IPS-11a (cell line): Measurements from ENCODE around the gene TTC27.
"Not testable (repeated sequence)": the region's sequence is repeated elsewhere in the genome, so short reads cannot be mapped to it uniquely, and the experiment has no call there.

Experiments used
- H3K4me3 ChIP-seq: one replicate; pipeline ENCODE4 v1.5.1; 2013; ENCODE audit warnings: low read depth, low read length, control low read depth

The TTC27 gene

GRCh38 chr2:32718752-32719151, 90.9 kb downstream of the TTC27 start:
- no peak overlapping the region for H3K4me3 ChIP-seq

GRCh38 chr2:32719430-32719829, 91.6 kb downstream of the TTC27 start:
- H3K4me3 ChIP-seq, result no peak overlapping the region

- no peak overlapping the region for H3K4me3 ChIP-seq
Measured at GRCh38 chr2:32719933-32720716, 92.3 kb downstream of the TTC27 start.

GRCh38 chr2:32720771-32721170, 92.9 kb downstream of the TTC27 start:
- H3K4me3 ChIP-seq, result no peak overlapping the region

- H3K4me3 ChIP-seq, result no peak overlapping the region
Measured at GRCh38 chr2:32721376-32721775, 93.5 kb downstream of the TTC27 start.

- no peak overlapping the region for H3K4me3 ChIP-seq
Measured at GRCh38 chr2:32723467-32724079, 95.7 kb downstream of the TTC27 start.

GRCh38 chr2:32726678-32727077, 98.8 kb downstream of the TTC27 start:
- not testable (repeated sequence) for H3K4me3 ChIP-seq

GRCh38 chr2:32727157-32727556, 99.3 kb downstream of the TTC27 start:
- no peak overlapping the region for H3K4me3 ChIP-seq

GRCh38 chr2:32730958-32731357, 103.1 kb downstream of the TTC27 start:
- not testable (repeated sequence) for H3K4me3 ChIP-seq

- no peak overlapping the region for H3K4me3 ChIP-seq
Measured at GRCh38 chr2:32732120-32732519, 104.3 kb downstream of the TTC27 start.

GRCh38 chr2:32732912-32733472, 105.1 kb downstream of the TTC27 start:
- H3K4me3 ChIP-seq, result no peak overlapping the region

GRCh38 chr2:32735348-32735747, 107.5 kb downstream of the TTC27 start:
- no peak overlapping the region for H3K4me3 ChIP-seq

- no peak overlapping the region for H3K4me3 ChIP-seq
Measured at GRCh38 chr2:32738939-32739338, 111.1 kb downstream of the TTC27 start.

GRCh38 chr2:32739664-32740063, 111.8 kb downstream of the TTC27 start:
- H3K4me3 ChIP-seq, result no peak overlapping the region

GRCh38 chr2:32741575-32741974, 113.7 kb downstream of the TTC27 start:
- H3K4me3 ChIP-seq, result no peak overlapping the region

- H3K4me3 ChIP-seq, result no peak overlapping the region
Measured at GRCh38 chr2:32742376-32742775, 114.5 kb downstream of the TTC27 start.

- no peak overlapping the region for H3K4me3 ChIP-seq
Measured at GRCh38 chr2:32743480-32744236, 115.8 kb downstream of the TTC27 start.

GRCh38 chr2:32745191-32745590, 117.3 kb downstream of the TTC27 start:
- H3K4me3 ChIP-seq, result no peak overlapping the region

GRCh38 chr2:32745675-32746074, 117.8 kb downstream of the TTC27 start:
- H3K4me3 ChIP-seq, result no peak overlapping the region

GRCh38 chr2:32746669-32747068, 118.8 kb downstream of the TTC27 start:
- H3K4me3 ChIP-seq, result no peak overlapping the region

GRCh38 chr2:32748158-32748557, 120.3 kb downstream of the TTC27 start:
- no peak overlapping the region for H3K4me3 ChIP-seq

GRCh38 chr2:32750880-32751279, 123.0 kb downstream of the TTC27 start:
- no peak overlapping the region for H3K4me3 ChIP-seq
